ENCODE measurements around the gene RPS15. TPM values are rescaled to one million over a fixed set of nuclear protein-coding genes. Genes with fewer than 3 reads are reported as not detected.

RPS15 gene
- total RNA-seq, 4 donors from 2014 or later = 2,032 to 3,816 (median 2,914) TPM

DNA sequence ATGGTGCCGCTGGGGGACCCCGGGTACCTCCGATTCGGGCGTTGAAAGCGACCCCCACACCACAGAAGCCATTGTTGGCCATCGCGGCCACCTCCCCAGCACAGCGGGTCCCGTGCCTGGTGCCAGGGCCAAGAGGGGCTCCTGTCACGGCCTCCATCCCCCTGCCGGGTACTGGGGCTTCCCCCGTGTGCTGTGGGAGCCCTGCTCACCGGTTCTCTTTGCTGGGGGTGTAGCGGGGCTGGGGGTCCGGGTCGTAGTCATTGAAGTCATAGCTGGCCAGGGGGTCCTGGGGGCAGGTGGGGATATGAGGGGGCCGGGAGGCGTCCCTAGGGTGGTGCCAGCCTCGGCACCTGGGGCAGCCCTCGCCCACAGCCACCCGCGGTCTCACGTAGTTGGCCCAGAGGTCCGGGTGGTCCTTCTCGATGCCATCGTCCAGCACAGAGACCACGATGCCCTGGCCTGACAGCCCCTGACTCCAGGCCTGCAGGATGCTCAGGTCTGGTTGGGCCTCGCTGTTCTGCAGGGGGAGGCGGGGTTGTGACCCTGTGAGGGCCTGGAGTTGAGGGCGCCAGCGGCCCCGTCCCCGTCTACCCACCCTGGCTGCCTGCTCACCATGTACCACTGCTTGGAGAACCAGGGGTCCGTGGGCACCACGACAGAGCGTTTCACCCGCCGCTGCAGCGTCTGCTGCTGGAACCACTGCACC lies 49.5 kb downstream of the RPS15 start:
- TF ChIP-seq, protein P1, sequence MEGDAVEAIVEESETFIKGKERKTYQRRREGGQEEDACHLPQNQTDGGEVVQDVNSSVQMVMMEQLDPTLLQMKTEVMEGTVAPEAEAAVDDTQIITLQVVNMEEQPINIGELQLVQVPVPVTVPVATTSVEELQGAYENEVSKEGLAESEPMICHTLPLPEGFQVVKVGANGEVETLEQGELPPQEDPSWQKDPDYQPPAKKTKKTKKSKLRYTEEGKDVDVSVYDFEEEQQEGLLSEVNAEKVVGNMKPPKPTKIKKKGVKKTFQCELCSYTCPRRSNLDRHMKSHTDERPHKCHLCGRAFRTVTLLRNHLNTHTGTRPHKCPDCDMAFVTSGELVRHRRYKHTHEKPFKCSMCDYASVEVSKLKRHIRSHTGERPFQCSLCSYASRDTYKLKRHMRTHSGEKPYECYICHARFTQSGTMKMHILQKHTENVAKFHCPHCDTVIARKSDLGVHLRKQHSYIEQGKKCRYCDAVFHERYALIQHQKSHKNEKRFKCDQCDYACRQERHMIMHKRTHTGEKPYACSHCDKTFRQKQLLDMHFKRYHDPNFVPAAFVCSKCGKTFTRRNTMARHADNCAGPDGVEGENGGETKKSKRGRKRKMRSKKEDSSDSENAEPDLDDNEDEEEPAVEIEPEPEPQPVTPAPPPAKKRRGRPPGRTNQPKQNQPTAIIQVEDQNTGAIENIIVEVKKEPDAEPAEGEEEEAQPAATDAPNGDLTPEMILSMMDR (IDR thresholded peaks at IDR 0.05; ENCODE audit: low read depth) = no peak

- TF ChIP-seq, protein P1 (IDR thresholded peaks at IDR 0.05; ENCODE audit: low read depth) = no peak
Measured at GRCh38 chr19:1488282-1488601, 50.0 kb downstream of the RPS15 start.

DNA sequence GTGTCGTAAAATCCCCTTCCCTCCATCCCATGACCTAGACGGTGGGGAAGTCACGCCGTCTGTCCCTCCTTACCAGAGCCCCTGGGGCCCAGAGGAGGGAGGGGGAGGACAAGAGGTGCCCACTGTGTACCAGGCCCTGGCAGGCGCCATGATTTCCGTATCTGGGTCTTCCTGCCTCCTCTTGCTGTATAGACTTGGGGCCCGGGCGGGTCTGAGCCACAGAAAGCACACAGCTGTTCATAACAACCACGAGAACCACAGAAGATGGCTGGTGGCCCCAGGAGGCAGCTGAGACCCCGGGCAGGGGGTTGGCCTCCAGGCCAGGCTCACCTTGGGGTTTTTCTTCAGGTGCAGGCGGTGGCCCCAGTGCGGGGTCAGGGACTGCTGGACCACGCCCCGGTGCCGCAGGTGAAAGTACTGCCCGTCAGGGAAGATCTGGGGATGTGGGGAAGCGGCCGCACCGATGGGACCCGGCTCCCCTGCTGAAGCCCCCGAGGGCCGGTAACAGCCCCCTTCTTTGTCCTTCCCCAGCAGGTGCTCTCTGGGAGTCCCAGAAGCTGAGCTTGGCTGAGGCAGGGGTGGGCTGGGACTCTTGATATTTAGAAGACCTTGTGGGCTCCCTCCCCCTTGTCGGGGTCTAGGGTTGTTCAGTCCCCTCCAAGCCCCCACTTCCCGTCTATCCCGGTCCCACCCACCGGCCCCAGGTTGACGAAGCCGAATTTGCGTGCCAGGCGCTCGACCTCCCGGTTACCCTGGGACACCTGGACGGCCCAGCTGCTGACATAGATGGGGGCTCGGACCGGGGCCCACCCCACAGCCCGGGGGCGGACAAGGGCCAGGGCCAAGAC lies 51.5 kb downstream of the RPS15 start:
- TF ChIP-seq, protein P1 (IDR thresholded peaks at IDR 0.05; ENCODE audit: low read depth) = no peak

Other genes starting within 250 kb of the RPS15 start
- gene STK11, start 232.6 kb upstream of the RPS15 start, total RNA-seq = 10 to 100 TPM; 22.8 to 71.8 (median 31.9) TPM
- gene CBARP, start 200.4 kb upstream of the RPS15 start, total RNA-seq = 1 to 10 TPM in 1 of 4 donors, under 1 TPM in 1, not detected in 2; 0.57 to 1.1 TPM
- gene ATP5F1D, start 196.6 kb upstream of the RPS15 start, total RNA-seq = 100 to 1,000 TPM in 1 of 4 donors, 10 to 100 TPM in 3; 47.9 to 118 (median 66.1) TPM
- 10 to 100 TPM in 2 of 4 donors, 1 to 10 TPM in 2; 8.0 to 43.1 (median 12.2) TPM for gene MIDN, start 189.8 kb upstream of the RPS15 start, total RNA-seq
- 100 to 1,000 TPM; 159 to 753 (median 413) TPM for gene CIRBP, start 169.1 kb upstream of the RPS15 start, total RNA-seq
- gene FAM174C, start 162.9 kb upstream of the RPS15 start, total RNA-seq = 10 to 100 TPM; 37.4 to 76.7 (median 46.7) TPM
- gene EFNA2, start 152.5 kb upstream of the RPS15 start, total RNA-seq = not detected
- 100 to 1,000 TPM in 2 of 4 donors, 10 to 100 TPM in 2; 38.5 to 105 (median 95.6) TPM for gene NDUFS7, start 54.5 kb upstream of the RPS15 start, total RNA-seq
- gene GAMT, start 36.9 kb upstream of the RPS15 start, total RNA-seq = 10 to 100 TPM in 3 of 4 donors, 1 to 10 TPM in 1; 4.2 to 29.3 (median 17.2) TPM
- 10 to 100 TPM; 25.8 to 46.7 (median 33.6) TPM for gene DAZAP1, start 30.8 kb upstream of the RPS15 start, total RNA-seq
- gene APC2, start 11.7 kb downstream of the RPS15 start, total RNA-seq = under 1 TPM in 3 of 4 donors, not detected in 1; 0.17 to 0.22 (median 0.19) TPM
- 10 to 100 TPM in 3 of 4 donors, 1 to 10 TPM in 1; 2.9 to 29.4 (median 19.5) TPM for gene C19orf25, start 40.8 kb downstream of the RPS15 start, total RNA-seq
- gene PCSK4, start 52.0 kb downstream of the RPS15 start, total RNA-seq = 1 to 10 TPM in 3 of 4 donors, under 1 TPM in 1; 0.65 to 2.6 (median 1.8) TPM
- gene REEP6, start 52.8 kb downstream of the RPS15 start, total RNA-seq = 10 to 100 TPM in 1 of 4 donors, 1 to 10 TPM in 3; 3.1 to 19.0 (median 3.7) TPM
- gene ADAMTSL5, start 74.6 kb downstream of the RPS15 start, total RNA-seq = 1 to 10 TPM in 1 of 4 donors, under 1 TPM in 1, not detected in 2; 0.51 to 1.3 TPM
- gene PLK5, start 85.7 kb downstream of the RPS15 start, total RNA-seq = not detected
- 1 to 10 TPM; 4.9 to 7.9 (median 6.5) TPM for gene MEX3D, start 129.9 kb downstream of the RPS15 start, total RNA-seq
- gene MBD3, start 154.5 kb downstream of the RPS15 start, total RNA-seq = 10 to 100 TPM; 31.0 to 83.6 (median 35.5) TPM
- gene UQCR11, start 167.1 kb downstream of the RPS15 start, total RNA-seq = 10 to 100 TPM; 55.0 to 76.8 (median 73.8) TPM
- gene TCF3, start 214.2 kb downstream of the RPS15 start, total RNA-seq = 10 to 100 TPM; 13.0 to 34.8 (median 22.9) TPM

Measured in subcutaneous adipose tissue (tissue), 4 donors.